GM18517 (cell line): Measurements from ENCODE around the gene GTF2A1L.
"Not testable (repeated sequence)": the region's sequence is repeated elsewhere in the genome, so short reads cannot be mapped to it uniquely, and the experiment has no call there.

ENCODE experiments used
- ATAC-seq: cut with Tn5 transposase; IDR thresholded peaks from one replicate; pipeline ENCODE4 v1.9.1; 2021; ENCODE audit warnings: mild to moderate bottlenecking, moderate library complexity; ENCODE audit not compliant: unreplicated experiment

The GTF2A1L gene

DNA sequence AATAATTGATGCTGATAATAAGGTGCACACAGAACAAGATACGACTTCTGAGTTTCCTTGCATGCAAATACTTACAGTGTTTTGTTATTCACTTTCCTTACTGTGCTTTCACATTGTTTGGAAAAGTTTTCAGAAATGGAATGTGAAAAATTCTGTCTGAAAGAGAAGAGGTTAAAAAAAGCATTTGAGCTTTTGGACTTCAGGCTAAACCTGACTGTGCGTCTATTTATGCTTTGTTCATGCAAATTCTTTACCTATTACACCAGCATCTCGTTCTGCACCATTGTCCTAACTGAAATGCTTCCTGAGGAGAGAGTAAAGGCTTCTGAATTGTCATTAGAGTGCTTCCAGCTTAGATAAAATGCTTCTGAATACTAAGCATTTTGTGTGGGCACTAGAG, 76.5 kb downstream of the GTF2A1L start:
- ATAC-seq, result no peak

DNA sequence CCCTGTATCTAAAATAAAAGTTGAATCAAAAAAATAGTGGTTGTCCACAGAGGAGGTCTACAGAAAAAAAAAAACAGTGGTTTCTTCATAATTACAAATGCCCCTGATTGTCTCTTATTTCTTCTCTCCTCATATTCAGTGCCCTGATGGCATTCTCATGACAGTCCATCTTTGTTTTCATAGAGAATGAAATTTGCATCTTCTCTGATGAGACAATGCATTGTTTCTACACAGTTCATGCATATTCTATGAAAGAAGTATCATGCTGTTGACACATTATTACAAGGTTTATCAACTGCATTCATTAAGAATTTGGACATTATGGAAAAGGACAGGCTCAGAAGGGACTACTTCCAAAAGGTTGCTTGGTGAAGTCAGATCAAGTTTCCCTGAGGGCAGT, 78.3 kb downstream of the GTF2A1L start:
- no peak for ATAC-seq

DNA sequence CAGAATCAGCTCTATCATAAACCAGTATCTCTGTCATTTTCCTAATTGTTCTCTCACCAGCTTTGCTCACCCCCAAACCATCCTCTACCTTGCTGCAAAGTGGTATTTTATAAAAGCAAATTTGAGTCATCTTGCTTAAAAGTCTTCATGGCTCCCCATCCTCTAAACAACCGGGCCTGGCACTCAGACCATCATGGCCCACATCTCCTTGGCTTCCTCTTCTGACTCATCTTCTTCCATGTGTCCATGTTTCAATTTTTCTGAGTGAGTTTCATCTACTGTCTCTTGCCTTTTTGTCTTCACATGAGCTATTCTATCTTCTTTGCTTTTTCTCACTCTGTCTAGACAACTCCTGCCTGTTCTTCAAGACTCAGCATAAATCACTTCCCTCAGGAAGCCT, 79.2 kb downstream of the GTF2A1L start:
- ATAC-seq, result no peak

DNA sequence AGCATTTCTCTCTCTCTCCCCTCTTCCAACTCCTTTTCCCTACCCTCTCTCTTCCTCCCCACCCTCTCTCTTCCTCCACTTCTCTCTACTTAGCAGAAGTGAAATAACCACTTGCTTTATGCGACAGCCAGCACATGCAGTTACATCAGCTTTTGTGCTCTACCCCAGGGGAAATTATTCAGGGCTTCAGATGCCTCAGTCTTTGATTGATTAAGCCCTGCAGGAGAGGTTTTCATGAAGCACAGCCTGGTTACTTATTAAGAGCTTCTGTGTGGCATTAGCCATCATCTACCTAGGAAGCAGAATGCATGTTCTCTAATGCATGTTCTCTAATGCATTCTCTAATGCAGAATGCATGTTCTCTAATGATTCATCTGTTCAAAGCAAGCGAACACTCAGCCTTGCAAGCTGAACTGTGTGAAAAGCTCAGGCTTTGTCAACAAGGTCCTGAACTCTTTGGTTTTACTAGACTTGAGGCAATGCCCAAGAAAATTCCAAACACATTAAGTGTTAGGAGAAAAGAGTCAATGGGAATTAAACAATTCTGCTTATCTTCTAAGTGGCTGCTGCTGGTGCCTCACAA, 81.8 kb downstream of the GTF2A1L start:
- ATAC-seq, result no peak

DNA sequence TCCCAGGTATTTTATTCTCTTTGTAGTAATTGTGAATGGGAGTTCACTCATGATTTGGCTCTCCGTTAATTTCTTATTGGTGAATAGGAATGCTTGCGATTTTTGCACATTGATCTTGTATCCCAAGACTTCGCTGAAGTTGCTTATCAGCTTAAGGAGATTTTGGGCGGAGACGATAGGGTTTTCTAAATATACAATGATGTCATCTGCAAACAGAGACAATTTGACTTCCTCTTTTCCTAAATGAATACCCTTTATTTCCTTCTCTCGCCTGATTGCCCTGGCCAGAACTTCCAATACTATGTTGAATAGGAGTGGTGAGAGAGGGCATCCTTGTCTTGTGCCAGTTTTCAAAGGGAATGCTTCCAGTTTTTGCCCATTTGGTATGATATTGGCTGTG, 86.0 kb downstream of the GTF2A1L start:
- not testable (repeated sequence) for ATAC-seq

DNA sequence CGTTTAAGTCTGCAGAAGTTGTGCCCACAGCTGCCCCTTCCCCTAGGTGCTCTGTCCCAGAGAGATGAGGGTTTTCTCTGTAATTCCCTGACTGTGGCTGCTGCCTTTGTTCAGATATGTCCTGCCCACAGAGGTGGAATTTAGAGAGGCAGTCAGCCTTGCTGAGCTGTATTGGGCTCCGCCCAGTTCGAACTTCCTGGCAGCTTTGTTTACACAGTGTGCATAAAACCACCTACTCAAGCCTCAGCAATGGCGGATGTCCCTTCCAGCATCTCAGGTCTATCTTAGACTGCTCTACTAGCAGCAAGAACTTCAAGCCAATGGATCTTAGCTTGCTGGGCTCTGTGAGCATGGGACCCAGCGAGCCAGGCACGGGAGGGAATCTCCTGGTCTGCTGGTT, 89.8 kb downstream of the GTF2A1L start:
- ATAC-seq, result no peak

DNA sequence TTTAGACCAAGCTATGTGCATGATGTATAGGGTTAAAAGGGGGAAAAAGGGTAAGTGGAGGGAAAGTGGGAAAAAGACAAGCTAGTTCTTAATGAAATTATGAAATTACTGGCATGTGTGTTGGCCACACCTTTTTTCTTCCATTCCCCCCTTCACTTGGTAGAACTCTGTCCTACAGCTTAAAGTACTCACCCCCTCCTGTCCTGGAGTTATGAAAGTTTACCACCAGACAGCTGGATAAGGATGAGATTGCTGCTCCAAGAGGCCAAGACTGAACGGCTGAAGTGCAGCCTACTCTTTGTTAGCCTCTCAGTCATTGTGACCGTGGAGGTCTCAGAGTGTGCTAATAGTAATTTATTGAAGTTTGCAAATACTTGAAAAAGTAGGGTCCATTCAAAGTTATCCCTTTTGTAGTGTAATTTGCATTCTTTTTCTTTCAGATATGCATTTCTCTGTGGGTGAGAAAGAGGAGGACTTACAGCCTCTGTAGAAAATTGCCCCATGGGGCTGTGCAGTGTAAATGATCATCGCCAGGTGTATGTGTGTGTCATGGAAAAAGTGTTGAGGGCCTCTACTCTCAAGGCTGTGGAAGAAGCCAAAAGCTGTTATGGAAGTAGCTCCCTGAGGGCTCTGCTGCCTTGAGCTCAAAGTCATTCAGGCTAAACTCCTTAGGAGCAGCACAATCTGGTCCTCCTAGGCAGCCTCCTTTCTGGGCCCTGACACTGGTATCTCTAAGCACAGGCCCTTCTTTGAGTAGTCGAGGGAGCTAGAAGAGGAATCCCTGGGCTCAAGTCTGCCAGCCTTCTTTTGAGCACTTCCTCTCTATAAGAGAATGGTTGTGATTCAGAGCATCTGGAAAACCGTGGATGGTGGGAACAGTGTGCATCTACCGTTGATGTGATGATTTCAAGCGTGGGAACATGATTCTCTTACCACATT, 91.7 kb downstream of the GTF2A1L start:
- no peak for ATAC-seq

DNA sequence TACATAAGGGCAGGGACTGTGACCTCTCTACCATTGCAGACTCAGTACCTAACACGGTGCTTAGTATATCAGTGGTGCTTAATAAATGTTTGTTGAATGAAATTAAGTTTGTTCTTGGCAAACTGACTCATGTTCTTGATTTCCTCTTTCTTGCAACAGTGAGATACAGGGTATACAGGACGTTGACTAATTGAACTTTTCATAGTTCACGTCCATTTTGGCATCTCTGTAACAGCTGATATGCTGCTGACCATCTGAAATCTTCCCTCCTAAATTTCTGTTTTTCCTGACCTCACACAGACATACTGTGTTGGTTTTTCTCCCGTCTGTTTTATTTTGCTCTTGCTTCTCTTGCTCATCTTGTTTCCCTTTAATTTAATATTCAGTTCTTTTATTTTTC, 93.7 kb downstream of the GTF2A1L start:
- ATAC-seq, result no peak

DNA sequence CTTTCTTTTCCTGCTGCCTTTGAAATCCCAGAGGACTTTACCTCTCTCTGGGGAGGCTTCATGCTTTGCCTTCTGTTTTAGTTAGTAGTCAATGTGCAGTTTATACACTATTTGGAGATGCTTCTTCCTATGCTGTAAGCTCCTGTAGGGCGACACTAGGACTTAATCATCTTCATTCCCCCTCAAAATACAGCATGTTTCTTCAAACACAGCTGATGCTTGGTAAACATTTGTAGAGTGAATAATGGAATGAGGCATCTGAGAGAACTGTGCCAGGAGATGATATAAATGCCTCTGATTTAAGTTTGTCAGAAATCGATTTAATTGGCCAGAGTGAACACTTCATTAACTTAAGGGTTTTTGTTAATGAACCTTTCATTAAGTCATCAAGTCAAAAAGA, 94.5 kb downstream of the GTF2A1L start:
- no peak for ATAC-seq

DNA sequence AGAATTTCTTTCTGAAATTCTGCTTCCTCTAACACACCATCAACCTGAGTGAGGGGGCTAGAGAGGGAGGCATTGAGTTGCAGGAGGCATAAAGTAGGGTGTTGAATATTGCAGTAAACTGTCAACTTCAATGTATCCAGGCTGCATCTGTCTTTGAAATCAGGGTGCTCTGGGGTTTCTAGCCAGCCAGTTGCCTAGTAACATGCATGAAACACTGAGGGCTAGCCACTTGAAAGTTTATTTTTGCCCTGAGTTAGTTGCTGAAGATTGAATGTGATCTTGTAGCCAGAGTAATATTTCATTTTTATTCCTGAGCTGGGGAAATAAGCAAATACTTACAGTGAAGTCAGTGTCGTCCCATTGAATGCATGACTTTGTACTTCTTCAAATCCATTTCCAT, 96.0 kb downstream of the GTF2A1L start:
- no peak for ATAC-seq

DNA sequence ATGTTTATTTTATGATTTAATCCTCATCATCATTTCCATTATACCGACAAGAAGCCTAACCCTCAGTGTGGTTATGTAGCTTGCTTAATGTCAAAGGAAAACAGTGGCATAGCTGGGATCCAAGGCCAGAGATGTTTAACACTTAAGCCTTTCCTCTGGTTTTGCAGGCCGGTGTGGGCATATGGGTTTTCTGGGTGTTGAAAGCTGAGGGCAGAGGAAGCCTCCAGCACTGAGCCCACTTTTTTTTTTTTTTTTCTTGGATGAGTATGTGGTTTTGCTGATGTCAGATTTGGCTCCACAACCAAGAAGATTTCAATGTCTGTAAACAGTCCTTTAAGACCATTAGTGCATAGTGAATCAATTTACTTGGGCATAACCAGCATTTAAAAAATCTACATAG, 96.6 kb downstream of the GTF2A1L start:
- ATAC-seq, result no peak

DNA sequence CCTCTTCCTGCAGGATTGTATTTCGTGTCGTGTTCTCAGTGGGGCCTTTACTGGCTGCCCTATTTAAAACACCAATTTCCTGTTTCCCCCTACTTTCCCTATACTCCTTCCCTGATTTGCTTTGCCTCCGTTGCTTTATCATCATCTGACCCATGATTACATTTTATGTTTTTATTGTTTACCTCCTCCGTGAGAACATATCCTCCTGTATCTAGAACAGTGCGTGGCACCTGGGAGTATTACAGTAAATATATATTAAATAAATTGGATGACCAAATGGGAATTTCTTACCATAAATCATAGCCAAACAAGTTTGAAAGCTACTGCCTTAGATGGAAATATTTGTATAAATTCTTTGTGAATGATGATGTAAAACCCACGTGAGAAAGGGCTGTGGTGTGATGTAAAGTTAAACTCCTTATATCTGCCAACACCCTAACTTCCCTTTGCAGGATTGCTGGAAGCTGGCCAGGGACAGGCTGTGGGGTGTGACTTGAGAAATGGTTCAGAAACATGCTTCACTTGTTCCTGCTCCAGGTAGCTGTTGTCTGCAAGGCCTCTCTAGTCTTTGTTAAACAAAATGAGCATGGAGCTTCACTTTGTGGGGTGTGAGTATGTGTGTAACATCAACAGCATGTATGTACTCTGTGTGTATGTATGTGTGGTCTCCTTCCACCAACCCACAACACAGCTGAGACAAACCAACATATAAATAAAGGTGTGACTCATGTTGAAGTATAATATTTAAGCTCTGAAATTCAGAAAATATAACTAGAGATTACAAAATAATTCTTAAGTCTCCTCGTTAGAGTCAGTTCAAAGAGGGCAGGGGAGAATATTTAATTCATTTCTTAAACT, 97.6 kb downstream of the GTF2A1L start:
- ATAC-seq, result no peak

DNA sequence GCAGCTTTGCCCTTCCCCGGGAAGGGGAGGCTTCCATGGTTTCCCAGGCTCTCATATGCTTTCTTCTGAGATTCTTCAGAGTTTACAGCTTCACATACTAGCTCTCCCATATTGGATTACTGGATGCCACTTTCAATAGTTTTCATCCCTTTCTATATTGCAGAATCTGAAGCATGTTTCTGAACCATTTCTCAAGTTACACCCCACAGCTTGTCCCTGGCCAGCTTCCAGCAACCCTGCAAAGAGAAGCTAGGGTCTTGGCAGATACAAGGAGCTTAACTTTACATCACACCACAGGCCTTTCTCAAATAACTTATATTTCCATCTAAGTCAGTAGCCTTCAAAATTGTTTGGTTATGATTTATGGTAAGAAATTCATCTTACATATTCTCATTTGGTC, 98.3 kb downstream of the GTF2A1L start:
- no peak for ATAC-seq

DNA sequence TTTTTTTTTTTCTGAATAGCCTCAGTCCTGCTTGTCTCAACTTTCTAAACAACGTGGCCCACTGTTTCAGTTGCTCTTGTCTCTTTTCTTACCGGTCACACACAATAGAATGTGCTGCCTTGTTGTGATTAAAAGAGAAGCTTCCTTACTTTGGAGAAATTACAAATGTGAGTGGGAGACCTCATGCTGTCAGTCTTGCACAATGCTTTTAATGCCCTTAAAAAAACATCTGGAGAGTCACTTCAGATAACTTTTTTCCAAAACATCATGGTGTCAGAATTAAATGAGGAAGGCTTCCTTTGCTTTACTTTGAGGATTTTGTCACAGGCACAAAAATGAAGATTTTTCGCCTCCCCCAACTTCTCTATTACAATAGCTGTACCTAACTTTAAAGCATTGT, 100.2 kb downstream of the GTF2A1L start:
- no peak for ATAC-seq

DNA sequence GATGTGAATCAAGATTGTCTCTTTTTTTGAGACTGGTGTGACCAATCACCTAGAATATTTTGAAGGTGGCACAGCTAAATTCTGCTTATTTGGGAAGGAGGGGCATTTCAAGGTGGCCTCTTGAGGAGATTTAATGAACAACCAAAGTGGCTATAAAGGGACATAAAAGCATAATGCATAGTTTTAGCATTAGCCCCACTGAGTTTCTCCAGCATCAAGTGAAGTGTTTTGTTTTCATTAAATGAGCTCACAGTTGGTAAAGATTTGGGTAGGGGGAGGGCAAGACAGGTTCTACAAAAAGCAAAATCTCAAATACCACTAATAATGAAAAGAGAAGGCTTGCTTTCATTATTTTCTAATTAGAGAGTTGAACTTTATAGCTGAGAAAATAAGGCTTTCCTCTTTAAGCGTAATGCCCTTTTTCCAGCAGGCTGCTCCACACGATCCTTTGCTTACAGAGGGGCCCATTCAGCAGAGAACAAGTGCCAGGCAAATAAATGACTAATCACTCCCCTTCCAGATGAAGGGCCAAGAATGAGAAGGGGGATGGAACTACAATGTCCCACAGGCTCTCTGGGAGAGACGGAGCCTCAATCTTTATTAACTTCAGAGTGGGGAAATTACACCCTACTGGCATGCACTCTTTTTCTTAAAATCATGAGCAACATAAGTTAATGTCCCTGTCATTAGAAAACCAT, 102.0 kb downstream of the GTF2A1L start:
- no peak for ATAC-seq

DNA sequence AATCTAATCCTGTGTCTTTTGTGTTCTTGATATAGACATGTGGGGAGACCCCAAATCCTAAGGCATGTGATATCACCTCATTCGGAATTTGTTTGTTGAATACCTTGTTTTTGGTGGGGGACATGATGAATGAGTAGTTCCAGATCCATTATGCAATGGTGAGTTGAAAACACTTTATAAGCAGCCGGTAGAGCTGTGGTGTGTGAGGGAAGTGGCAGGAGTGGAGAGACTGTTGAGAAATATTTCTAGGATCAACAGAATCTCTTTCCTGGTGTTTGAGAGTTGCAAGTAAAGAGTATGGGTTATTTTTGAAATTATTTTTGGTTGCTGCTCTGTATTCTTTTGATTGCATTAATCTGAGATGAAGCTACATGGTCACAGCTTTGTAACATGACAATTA, 103.5 kb downstream of the GTF2A1L start:
- ATAC-seq, result no peak

DNA sequence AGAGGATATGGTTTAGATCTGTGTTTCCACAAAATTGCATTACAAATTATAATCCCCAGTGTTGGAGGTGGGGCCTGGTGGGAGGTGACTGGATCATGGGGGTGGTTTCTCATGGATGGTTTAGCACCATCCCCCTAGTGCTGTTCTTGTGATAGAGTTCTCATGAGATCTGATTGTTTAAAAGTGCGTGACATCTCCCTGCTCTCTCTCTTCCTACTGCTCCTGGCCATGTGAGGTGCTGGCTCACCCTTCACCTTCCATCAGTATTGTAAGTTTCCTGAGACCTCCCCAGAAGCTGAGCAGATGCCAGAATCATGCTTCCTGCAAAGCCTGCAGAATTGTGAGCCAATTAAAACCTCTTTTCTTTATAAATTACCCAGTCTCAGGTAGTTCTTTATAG, 104.7 kb downstream of the GTF2A1L start:
- no peak for ATAC-seq

DNA sequence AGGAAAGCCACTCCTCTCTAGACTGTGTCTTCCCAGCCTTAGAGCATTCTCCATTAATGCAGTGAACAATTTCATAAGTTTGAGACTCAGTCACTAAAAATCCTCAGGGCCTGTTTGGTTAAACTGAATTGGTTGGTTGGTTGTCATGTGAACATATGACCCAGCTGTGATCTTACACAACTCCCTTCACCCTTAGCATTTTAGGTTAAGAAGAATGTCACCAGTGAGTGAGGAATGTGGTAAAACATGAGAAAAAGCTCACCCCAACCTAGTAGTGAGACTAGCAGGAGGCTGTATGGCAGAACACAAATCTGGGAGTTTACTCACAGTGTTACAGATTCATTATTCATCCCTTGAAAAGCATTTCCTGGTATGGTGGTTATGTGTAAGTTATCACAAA, 105.5 kb downstream of the GTF2A1L start:
- ATAC-seq, result no peak

DNA sequence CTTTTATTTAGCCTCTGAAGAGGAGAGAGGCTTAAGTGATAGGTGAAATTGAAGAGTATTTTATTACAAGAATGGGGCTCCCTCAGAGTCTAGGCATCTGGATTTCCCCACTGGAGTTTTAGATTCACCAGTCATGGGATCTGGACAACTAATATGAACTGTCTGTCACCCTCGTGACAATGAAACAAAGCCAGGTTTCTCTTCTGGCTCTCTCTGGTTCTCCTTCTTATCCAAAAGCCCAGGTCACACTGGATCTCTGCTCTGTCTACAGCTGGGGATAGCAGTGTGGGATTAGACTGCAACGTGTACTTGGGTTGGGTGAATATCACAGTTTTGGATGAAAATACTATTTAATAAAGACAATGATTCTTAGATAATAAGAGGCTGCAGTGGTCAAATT, 106.6 kb downstream of the GTF2A1L start:
- ATAC-seq, result no peak

DNA sequence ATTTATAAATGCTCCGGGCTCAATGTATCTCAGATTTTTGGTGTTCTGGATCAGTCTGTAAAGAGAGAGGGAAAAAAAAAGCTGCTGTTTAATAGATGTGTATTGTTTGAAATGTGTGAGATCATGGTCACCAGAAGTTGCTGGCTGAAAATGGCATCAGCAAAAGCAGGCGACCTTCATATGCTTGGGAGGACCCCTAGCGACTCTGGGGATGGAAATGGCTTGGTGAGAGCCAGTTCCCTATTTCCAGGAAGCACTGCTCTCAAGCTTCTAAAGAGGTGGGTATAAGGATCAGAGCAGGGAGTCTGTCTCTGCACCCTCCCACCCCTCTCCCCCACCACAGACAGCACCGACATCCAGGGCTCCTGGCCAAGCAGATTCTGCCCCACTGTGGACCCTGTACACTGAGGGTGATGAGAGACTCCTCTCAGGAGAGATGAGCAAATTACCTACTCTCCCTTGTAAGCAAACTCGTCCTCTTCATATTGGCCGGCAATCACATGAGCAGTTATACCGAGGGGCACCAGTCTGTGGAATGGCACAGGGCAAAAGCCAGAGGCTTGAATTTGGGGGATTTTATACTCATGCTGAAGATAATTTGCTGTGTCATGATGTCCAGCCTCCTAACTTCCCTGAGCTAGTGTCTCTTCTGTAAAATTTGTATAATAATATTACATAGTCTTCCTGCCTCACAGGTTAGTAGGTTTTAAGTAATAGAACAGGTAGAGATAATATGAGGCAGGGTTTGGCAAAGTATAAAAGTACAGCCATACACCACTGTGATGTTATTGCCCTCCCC, 108.2 kb downstream of the GTF2A1L start:
- ATAC-seq, result no peak
